Measurements from ENCODE around the gene OR2T1.
"Not testable (repeated sequence)": the region's sequence is repeated elsewhere in the genome, so short reads cannot be mapped to it uniquely, and the experiment has no call there.

Gene OR2T1

DNA sequence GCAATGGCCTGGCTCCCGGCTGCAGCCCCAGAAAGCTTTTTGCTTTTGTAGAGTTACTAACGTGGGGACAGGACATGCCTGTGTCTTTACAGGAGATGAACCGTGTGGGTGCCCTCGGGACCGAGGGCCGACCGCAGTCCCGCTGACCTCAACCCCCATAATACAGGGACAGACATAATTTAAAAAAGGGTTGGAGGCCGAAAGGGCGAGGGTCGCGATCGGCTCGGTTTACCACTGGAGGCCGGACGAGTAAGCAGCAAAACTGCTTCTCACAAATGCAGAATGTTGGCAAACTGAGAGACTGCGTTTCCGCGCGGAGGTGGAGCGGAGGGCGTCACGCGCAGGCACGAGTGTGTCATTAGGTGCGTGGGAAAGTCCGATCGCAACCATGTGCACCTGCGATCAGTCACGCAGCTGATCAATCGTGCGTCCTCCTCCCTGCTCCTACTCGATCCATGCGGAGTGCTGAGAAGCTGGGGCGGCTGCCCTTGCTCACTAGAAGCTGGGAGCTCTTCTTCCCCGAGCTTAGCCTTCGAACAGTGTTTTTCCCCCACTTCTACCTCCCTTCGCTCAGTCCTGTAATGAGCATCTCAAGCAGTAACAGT lies 31.1 kb downstream of the OR2T1 start:
- not testable (repeated sequence) for H2BK5ac ChIP-seq (ENCODE audit: low read length); DNase-seq (ENCODE audit: low spot score); H3K4me3 ChIP-seq (ENCODE audit: low read length in 2 of 2); H2AK5ac ChIP-seq (ENCODE audit: low read depth, low read length); H3K23ac ChIP-seq (ENCODE audit: low read depth, low read length, poor library complexity); H3K4me2 ChIP-seq (ENCODE audit: insufficient read depth, low read length, poor library complexity, severe bottlenecking); H3K4ac ChIP-seq (ENCODE audit: low read length); H2BK15ac ChIP-seq (ENCODE audit: low read length); H3K36me3 ChIP-seq (replicated peaks in 1 of 2; ENCODE audit: control insufficient read depth in 2 of 2, insufficient read depth in 2 of 2, low read length in 2 of 2); H3K4me1 ChIP-seq (ENCODE audit: control insufficient read depth in 2 of 2, insufficient read depth in 1 of 2, low read depth in 1 of 2, low read length in 2 of 2); H3K14ac ChIP-seq (ENCODE audit: low read length); H3K9me3 ChIP-seq (replicated peaks in 1 of 2; ENCODE audit: control insufficient read depth in 2 of 2, insufficient read depth in 1 of 2, low read depth in 1 of 2, low read length in 2 of 2); H4K8ac ChIP-seq (ENCODE audit: low read depth, low read length); H3K9ac ChIP-seq (ENCODE audit: low read depth, low read length, poor library complexity); H3K27ac ChIP-seq (replicated peaks; ENCODE audit: low read length); H3K18ac ChIP-seq (ENCODE audit: low read length); H3K79me1 ChIP-seq (ENCODE audit: low read depth, low read length); H2BK12ac ChIP-seq (ENCODE audit: low read length); H4K91ac ChIP-seq (ENCODE audit: low read depth, low read length, poor library complexity); H2BK120ac ChIP-seq (ENCODE audit: low read depth, low read length); H2AFZ ChIP-seq (ENCODE audit: low read length); H3K27me3 ChIP-seq (ENCODE audit: control insufficient read depth in 3 of 3, insufficient read depth in 3 of 3, low read depth in 1 of 3, low read length in 3 of 3)
- WGBS, 2 donors (ENCODE audit: extremely low coverage in 2 of 2, insufficient read length in 2 of 2, insufficient replicate concordance in 1 of 2) = no CpG with 5 or more reads among the region's 38 CpGs

DNA sequence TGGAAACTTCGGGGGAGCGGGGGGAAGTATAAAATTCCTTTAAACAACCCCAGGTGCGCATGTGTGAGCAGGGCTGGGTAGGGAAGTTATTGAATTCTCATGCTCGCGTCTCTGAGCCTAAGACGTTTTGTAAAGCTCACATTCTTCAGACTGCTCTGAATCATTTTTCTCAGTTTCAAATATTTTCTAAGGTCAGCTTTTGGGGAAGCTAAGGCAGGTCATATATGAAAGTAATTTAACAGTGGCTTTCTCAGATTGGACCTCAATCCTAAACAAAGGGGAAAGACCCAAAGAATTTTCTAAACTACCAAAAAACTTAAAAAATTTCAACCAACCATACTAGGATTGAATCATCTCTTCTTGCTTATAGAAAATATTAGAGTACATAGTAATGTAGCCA lies 32.1 kb downstream of the OR2T1 start:
- not testable (repeated sequence) for H2BK12ac ChIP-seq (ENCODE audit: low read length)
- no CpG with 5 or more reads among the region's 6 CpGs for WGBS, 2 donors (ENCODE audit: extremely low coverage in 2 of 2, insufficient read length in 2 of 2, insufficient replicate concordance in 1 of 2)

GRCh38 chr1:248436303-248436702 lies 33.5 kb downstream of the OR2T1 start:
- not testable (repeated sequence) for H3K4ac ChIP-seq (ENCODE audit: low read length); H3K18ac ChIP-seq (ENCODE audit: low read length); H3K23ac ChIP-seq (ENCODE audit: low read depth, low read length, poor library complexity); H2AFZ ChIP-seq (ENCODE audit: low read length); H4K8ac ChIP-seq (ENCODE audit: low read depth, low read length); H3K9ac ChIP-seq (ENCODE audit: low read depth, low read length, poor library complexity); H3K4me3 ChIP-seq (ENCODE audit: low read length in 2 of 2); H2BK120ac ChIP-seq (ENCODE audit: low read depth, low read length); H2BK5ac ChIP-seq (ENCODE audit: low read length); H3K36me3 ChIP-seq (replicated peaks in 1 of 2; ENCODE audit: control insufficient read depth in 2 of 2, insufficient read depth in 2 of 2, low read length in 2 of 2); DNase-seq (ENCODE audit: low spot score); H3K9me3 ChIP-seq (replicated peaks in 1 of 2; ENCODE audit: control insufficient read depth in 2 of 2, insufficient read depth in 1 of 2, low read depth in 1 of 2, low read length in 2 of 2); H2AK5ac ChIP-seq (ENCODE audit: low read depth, low read length); H4K91ac ChIP-seq (ENCODE audit: low read depth, low read length, poor library complexity); H2BK15ac ChIP-seq (ENCODE audit: low read length); H3K79me1 ChIP-seq (ENCODE audit: low read depth, low read length); H3K4me2 ChIP-seq (ENCODE audit: insufficient read depth, low read length, poor library complexity, severe bottlenecking); H3K27me3 ChIP-seq (ENCODE audit: control insufficient read depth in 3 of 3, insufficient read depth in 3 of 3, low read depth in 1 of 3, low read length in 3 of 3); H2BK12ac ChIP-seq (ENCODE audit: low read length); H3K14ac ChIP-seq (ENCODE audit: low read length); H3K4me1 ChIP-seq (ENCODE audit: control insufficient read depth in 2 of 2, insufficient read depth in 1 of 2, low read depth in 1 of 2, low read length in 2 of 2); H3K27ac ChIP-seq (replicated peaks; ENCODE audit: low read length)
- WGBS, 2 donors (ENCODE audit: extremely low coverage in 2 of 2, insufficient read length in 2 of 2, insufficient replicate concordance in 1 of 2) = no CpG with 5 or more reads among the region's 3 CpGs

More for the DNA sequence above, 32.1 kb downstream of the OR2T1 start:
- not testable (repeated sequence) for H3K27me3 ChIP-seq (ENCODE audit: control insufficient read depth in 3 of 3, insufficient read depth in 3 of 3, low read depth in 1 of 3, low read length in 3 of 3); H3K4ac ChIP-seq (ENCODE audit: low read length); H3K14ac ChIP-seq (ENCODE audit: low read length); H3K23ac ChIP-seq (ENCODE audit: low read depth, low read length, poor library complexity); H3K27ac ChIP-seq (replicated peaks; ENCODE audit: low read length); H3K9me3 ChIP-seq (replicated peaks in 1 of 2; ENCODE audit: control insufficient read depth in 2 of 2, insufficient read depth in 1 of 2, low read depth in 1 of 2, low read length in 2 of 2); H3K18ac ChIP-seq (ENCODE audit: low read length); H2BK120ac ChIP-seq (ENCODE audit: low read depth, low read length); H3K79me1 ChIP-seq (ENCODE audit: low read depth, low read length); H2AK5ac ChIP-seq (ENCODE audit: low read depth, low read length); H4K91ac ChIP-seq (ENCODE audit: low read depth, low read length, poor library complexity); H3K4me2 ChIP-seq (ENCODE audit: insufficient read depth, low read length, poor library complexity, severe bottlenecking); H2BK15ac ChIP-seq (ENCODE audit: low read length); H3K36me3 ChIP-seq (replicated peaks in 1 of 2; ENCODE audit: control insufficient read depth in 2 of 2, insufficient read depth in 2 of 2, low read length in 2 of 2); H3K4me3 ChIP-seq (ENCODE audit: low read length in 2 of 2); H2BK5ac ChIP-seq (ENCODE audit: low read length); DNase-seq (ENCODE audit: low spot score); H3K4me1 ChIP-seq (ENCODE audit: control insufficient read depth in 2 of 2, insufficient read depth in 1 of 2, low read depth in 1 of 2, low read length in 2 of 2); H4K8ac ChIP-seq (ENCODE audit: low read depth, low read length); H3K9ac ChIP-seq (ENCODE audit: low read depth, low read length, poor library complexity); H2AFZ ChIP-seq (ENCODE audit: low read length)

DNA sequence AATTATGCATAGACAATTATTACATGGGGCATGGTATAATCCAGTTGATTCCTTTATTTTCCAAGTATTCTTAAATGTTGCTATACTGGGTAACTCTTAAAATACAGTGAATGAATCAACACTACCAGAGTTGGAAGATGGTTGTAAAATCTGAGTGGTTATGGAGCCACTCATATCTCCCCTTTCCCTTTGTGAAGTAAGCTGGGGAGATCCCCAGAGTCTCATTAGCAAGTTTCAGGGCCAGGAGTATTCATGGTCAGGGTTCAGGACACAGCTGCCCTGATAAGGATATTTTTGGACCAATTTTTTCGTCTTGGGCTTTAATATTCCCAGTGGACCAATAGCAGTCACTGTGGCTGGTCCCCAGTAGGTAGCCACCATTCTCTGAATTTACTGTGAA lies 35.8 kb downstream of the OR2T1 start:
- no CpG with 5 or more reads among the region's 1 CpG for WGBS, 2 donors (ENCODE audit: extremely low coverage in 2 of 2, insufficient read length in 2 of 2, insufficient replicate concordance in 1 of 2)

More for the DNA sequence above, 35.8 kb downstream of the OR2T1 start:
- H3K23ac ChIP-seq (ENCODE audit: low read depth, low read length, poor library complexity); H4K91ac ChIP-seq (ENCODE audit: low read depth, low read length, poor library complexity); DNase-seq (ENCODE audit: low spot score); H2BK12ac ChIP-seq (ENCODE audit: low read length); H3K79me1 ChIP-seq (ENCODE audit: low read depth, low read length); H3K4me3 ChIP-seq (ENCODE audit: low read length in 2 of 2); H2BK5ac ChIP-seq (ENCODE audit: low read length); H3K4ac ChIP-seq (ENCODE audit: low read length); H3K27me3 ChIP-seq (ENCODE audit: control insufficient read depth in 3 of 3, insufficient read depth in 3 of 3, low read depth in 1 of 3, low read length in 3 of 3); H3K36me3 ChIP-seq (replicated peaks in 1 of 2; ENCODE audit: control insufficient read depth in 2 of 2, insufficient read depth in 2 of 2, low read length in 2 of 2); H2BK15ac ChIP-seq (ENCODE audit: low read length); H3K4me2 ChIP-seq (ENCODE audit: insufficient read depth, low read length, poor library complexity, severe bottlenecking); H2AK5ac ChIP-seq (ENCODE audit: low read depth, low read length); H3K9ac ChIP-seq (ENCODE audit: low read depth, low read length, poor library complexity); H3K27ac ChIP-seq (replicated peaks; ENCODE audit: low read length); H3K14ac ChIP-seq (ENCODE audit: low read length); H4K8ac ChIP-seq (ENCODE audit: low read depth, low read length); H3K18ac ChIP-seq (ENCODE audit: low read length); H3K9me3 ChIP-seq (replicated peaks in 1 of 2; ENCODE audit: control insufficient read depth in 2 of 2, insufficient read depth in 1 of 2, low read depth in 1 of 2, low read length in 2 of 2); H2BK120ac ChIP-seq (ENCODE audit: low read depth, low read length); H2AFZ ChIP-seq (ENCODE audit: low read length); H3K4me1 ChIP-seq (ENCODE audit: control insufficient read depth in 2 of 2, insufficient read depth in 1 of 2, low read depth in 1 of 2, low read length in 2 of 2): not testable (repeated sequence)

Data from neuronal stem cell (in vitro differentiated cells).